ENCODE results near the gene GAL3ST1.

Gene GAL3ST1

DNA sequence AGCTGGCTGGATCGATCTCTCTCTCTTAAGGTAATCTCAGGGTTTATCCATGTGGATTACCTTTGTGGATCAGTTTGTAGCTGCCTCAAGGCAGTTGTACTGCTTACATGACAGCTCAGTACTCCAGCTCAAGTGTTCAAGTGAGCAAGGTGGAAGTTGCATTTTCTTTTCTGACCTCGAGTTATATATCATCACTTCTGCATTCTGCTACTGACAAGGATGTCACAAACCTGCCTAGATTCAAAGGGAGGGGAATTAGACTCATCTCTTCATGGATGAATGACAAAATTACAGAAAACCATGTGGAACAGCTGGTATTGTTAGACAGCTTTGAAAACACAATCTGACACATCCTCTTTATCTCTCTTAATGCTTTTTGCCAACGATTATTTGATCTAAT, 26.5 kb upstream of the GAL3ST1 start:
- Histone ChIP-seq H4K91ac (ENCODE audit: low read length) (no peak overlapping the region), H3K4me1 (ENCODE audit: control insufficient read depth, insufficient read depth, low read depth, low read length) (peaks cover 2% of the 10 kb centered on the region), H2BK12ac (ENCODE audit: low read length in 2 of 2) (no peak overlapping the region), H3K4me3 (ENCODE audit: insufficient read depth in 1 of 2, low read depth in 1 of 2, low read length in 2 of 2) (no peak overlapping the region), H3K79me1 (replicated peaks; ENCODE audit: low read length, poor library complexity, severe bottlenecking) (no peaks in the 10 kb centered on the region), H2BK5ac (ENCODE audit: low read depth, low read length, poor library complexity, severe bottlenecking) (no peak overlapping the region), H2AK5ac (ENCODE audit: low read length, severe bottlenecking) (no peak overlapping the region), H2AFZ (ENCODE audit: low read depth, low read length) (no peak overlapping the region), H3K36me3 (ENCODE audit: control insufficient read depth in 1 of 2, insufficient read depth in 2 of 2, low read depth in 1 of 2, low read length in 2 of 2) (no peaks in the 10 kb centered on the region), H3K23ac (ENCODE audit: low read length in 2 of 2) (no peak overlapping the region), H3K18ac (ENCODE audit: low read depth in 1 of 2, low read length in 2 of 2) (no peak overlapping the region), H3K14ac (ENCODE audit: low read length in 2 of 2) (no peak overlapping the region), H3K9me3 (ENCODE audit: control insufficient read depth, low read length) (no peaks in the 10 kb centered on the region), H3K27me3 (ENCODE audit: control insufficient read depth in 1 of 2, insufficient read depth in 1 of 2, low read length in 2 of 2) (peaks cover 0 to 2% of the 10 kb centered on the region in 2 experiments), H3K9ac (ENCODE audit: low read length) (no peak overlapping the region), H3K4ac (ENCODE audit: low read depth in 1 of 2, low read length in 2 of 2) (no peak overlapping the region), H3K27ac (ENCODE audit: low read length, poor library complexity, severe bottlenecking) (no peak overlapping the region), H2BK120ac (ENCODE audit: low read depth, low read length) (no peak overlapping the region), H4K8ac (ENCODE audit: low read length) (no peak overlapping the region), H3K4me2 (ENCODE audit: low read length, poor library complexity, severe bottlenecking) (no peak overlapping the region), H2BK15ac (ENCODE audit: low read depth, poor library complexity, severe bottlenecking) (no peak overlapping the region)
- no peak for DNase-seq
- WGBS, result 79% methylated on average over 2 of the region's 3 CpGs

DNA sequence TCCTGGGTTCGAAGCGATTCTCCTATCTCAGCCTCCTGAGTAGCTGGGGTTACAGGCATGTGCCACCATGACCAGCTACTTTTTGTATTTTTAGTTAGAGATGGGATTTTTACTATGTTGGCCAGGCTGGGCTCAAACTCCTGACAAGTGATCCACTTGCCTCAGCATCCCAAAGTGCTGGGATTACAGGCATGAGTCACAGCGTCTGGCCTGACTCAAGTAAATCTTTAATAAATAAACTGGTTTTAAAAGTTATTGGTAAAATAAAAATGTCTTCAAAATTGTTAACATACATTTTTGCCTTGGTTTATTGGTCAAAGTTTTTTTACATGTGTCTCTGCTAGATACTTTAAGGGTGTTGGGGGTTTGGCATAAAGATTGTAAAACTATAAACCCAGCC, 24.5 kb upstream of the GAL3ST1 start:
- Histone ChIP-seq H4K91ac (ENCODE audit: low read length) (no peak overlapping the region), H3K27ac (ENCODE audit: low read length, poor library complexity, severe bottlenecking) (no peak overlapping the region), H3K14ac (ENCODE audit: low read length in 2 of 2) (no peak overlapping the region), H3K9me3 (ENCODE audit: control insufficient read depth, low read length) (no peaks in the 10 kb centered on the region), H3K36me3 (ENCODE audit: control insufficient read depth in 1 of 2, insufficient read depth in 2 of 2, low read depth in 1 of 2, low read length in 2 of 2) (no peaks in the 10 kb centered on the region), H3K4me2 (ENCODE audit: low read length, poor library complexity, severe bottlenecking) (no peak overlapping the region), H2BK15ac (ENCODE audit: low read depth, poor library complexity, severe bottlenecking) (no peak overlapping the region), H2AFZ (ENCODE audit: low read depth, low read length) (no peak overlapping the region), H3K4me3 (ENCODE audit: insufficient read depth in 1 of 2, low read depth in 1 of 2, low read length in 2 of 2) (no peak overlapping the region), H4K8ac (ENCODE audit: low read length) (no peak overlapping the region), H3K79me1 (replicated peaks; ENCODE audit: low read length, poor library complexity, severe bottlenecking) (no peaks in the 10 kb centered on the region), H3K9ac (ENCODE audit: low read length) (no peak overlapping the region), H3K4me1 (ENCODE audit: control insufficient read depth, insufficient read depth, low read depth, low read length) (peaks cover 2% of the 10 kb centered on the region), H2AK5ac (ENCODE audit: low read length, severe bottlenecking) (no peak overlapping the region), H3K18ac (ENCODE audit: low read depth in 1 of 2, low read length in 2 of 2) (no peak overlapping the region), H3K27me3 (ENCODE audit: control insufficient read depth in 1 of 2, insufficient read depth in 1 of 2, low read length in 2 of 2) (peaks cover 5 to 9% of the 10 kb centered on the region in 2 experiments), H3K23ac (ENCODE audit: low read length in 2 of 2) (no peak overlapping the region), H2BK5ac (ENCODE audit: low read depth, low read length, poor library complexity, severe bottlenecking) (no peak overlapping the region), H3K4ac (ENCODE audit: low read depth in 1 of 2, low read length in 2 of 2) (no peak overlapping the region), H2BK120ac (ENCODE audit: low read depth, low read length) (no peak overlapping the region), H2BK12ac (ENCODE audit: low read length in 2 of 2) (no peak overlapping the region)
- DNase-seq, result peak; percentile 34
- 94% methylated on average over 2 of the region's 3 CpGs for WGBS

DNA sequence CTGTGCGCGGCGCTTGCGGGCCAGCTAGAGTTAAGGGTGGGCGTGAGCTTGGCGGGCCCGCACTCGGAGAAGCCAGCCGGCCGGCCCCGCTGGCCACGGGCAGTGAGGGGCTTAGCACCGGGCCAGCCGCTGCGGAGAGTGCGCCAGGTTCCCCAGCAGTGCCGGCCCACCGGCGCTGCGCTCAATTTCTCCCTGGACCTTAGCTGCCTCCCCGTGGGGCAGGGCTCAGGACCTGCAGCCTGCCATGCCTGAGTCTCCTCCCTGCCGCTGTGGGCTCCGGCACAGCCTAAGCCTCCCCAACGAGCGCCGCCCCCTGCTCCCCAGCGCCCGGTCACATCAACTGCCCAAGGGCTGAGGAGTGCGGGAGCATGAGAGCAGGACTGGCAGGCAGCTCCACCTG, 22.4 kb upstream of the GAL3ST1 start:
- H2BK5ac ChIP-seq (ENCODE audit: low read depth, low read length, poor library complexity, severe bottlenecking), result no peak overlapping the region
- no peak overlapping the region for H2AK5ac ChIP-seq (ENCODE audit: low read length, severe bottlenecking)
- H3K4me1 ChIP-seq (ENCODE audit: control insufficient read depth, insufficient read depth, low read depth, low read length), result peaks cover 2% of the 10 kb centered on the region
- H4K91ac ChIP-seq (ENCODE audit: low read length), result no peak overlapping the region
- no peak overlapping the region for H3K27ac ChIP-seq (ENCODE audit: low read length, poor library complexity, severe bottlenecking)
- H3K27me3 ChIP-seq (ENCODE audit: control insufficient read depth in 1 of 2, insufficient read depth in 1 of 2, low read length in 2 of 2), result peaks cover 5 to 15% of the 10 kb centered on the region in 2 experiments
- no peak for DNase-seq
- H2BK12ac ChIP-seq (ENCODE audit: low read length in 2 of 2), result no peak overlapping the region
- no peaks in the 10 kb centered on the region for H3K79me1 ChIP-seq (replicated peaks; ENCODE audit: low read length, poor library complexity, severe bottlenecking)
- no peak overlapping the region for H3K4me2 ChIP-seq (ENCODE audit: low read length, poor library complexity, severe bottlenecking)
- no peak overlapping the region for H2BK120ac ChIP-seq (ENCODE audit: low read depth, low read length)
- H2BK15ac ChIP-seq (ENCODE audit: low read depth, poor library complexity, severe bottlenecking), result no peak overlapping the region
- H3K18ac ChIP-seq (ENCODE audit: low read depth in 1 of 2, low read length in 2 of 2), result no peak overlapping the region
- H2AFZ ChIP-seq (ENCODE audit: low read depth, low read length), result no peak overlapping the region
- no peak overlapping the region for H4K8ac ChIP-seq (ENCODE audit: low read length)
- no peak overlapping the region for H3K23ac ChIP-seq (ENCODE audit: low read length in 2 of 2)
- H3K9ac ChIP-seq (ENCODE audit: low read length), result no peak overlapping the region
- H3K14ac ChIP-seq (ENCODE audit: low read length in 2 of 2), result no peak overlapping the region
- WGBS, result 92% methylated on average over 29 of the region's 29 CpGs
- H3K9me3 ChIP-seq (ENCODE audit: control insufficient read depth, low read length), result no peaks in the 10 kb centered on the region
- no peaks in the 10 kb centered on the region for H3K36me3 ChIP-seq (ENCODE audit: control insufficient read depth in 1 of 2, insufficient read depth in 2 of 2, low read depth in 1 of 2, low read length in 2 of 2)
- H3K4me3 ChIP-seq (ENCODE audit: insufficient read depth in 1 of 2, low read depth in 1 of 2, low read length in 2 of 2), result no peak overlapping the region
- no peak overlapping the region for H3K4ac ChIP-seq (ENCODE audit: low read depth in 1 of 2, low read length in 2 of 2)

DNA sequence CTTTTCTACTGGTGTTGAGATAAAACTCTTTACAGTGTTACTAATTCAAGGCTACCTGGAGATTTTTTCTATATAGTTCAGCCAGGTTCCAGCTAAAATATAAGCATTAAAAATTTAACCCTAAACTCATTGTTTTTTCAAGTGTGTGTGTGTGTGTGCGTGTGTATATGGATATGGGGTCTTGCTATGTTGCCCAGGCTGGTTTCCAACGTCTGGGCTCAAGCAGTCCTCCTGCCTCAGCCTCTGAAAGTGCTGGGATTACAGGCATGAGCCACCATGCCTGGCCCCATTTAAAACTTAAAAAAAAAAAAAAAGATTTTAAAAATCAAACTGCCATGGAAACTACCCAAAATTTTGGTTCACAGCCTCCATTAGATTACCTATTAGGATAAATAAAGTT, 21.7 kb upstream of the GAL3ST1 start:
- Histone ChIP-seq H3K4me1 (ENCODE audit: control insufficient read depth, insufficient read depth, low read depth, low read length) (peaks cover 2% of the 10 kb centered on the region), H2AK5ac (ENCODE audit: low read length, severe bottlenecking) (no peak overlapping the region), H3K18ac (ENCODE audit: low read depth in 1 of 2, low read length in 2 of 2) (no peak overlapping the region), H3K4me3 (ENCODE audit: insufficient read depth in 1 of 2, low read depth in 1 of 2, low read length in 2 of 2) (no peak overlapping the region), H3K27ac (ENCODE audit: low read length, poor library complexity, severe bottlenecking) (no peak overlapping the region), H4K91ac (ENCODE audit: low read length) (no peak overlapping the region), H3K4me2 (ENCODE audit: low read length, poor library complexity, severe bottlenecking) (no peak overlapping the region), H3K4ac (ENCODE audit: low read depth in 1 of 2, low read length in 2 of 2) (no peak overlapping the region), H3K36me3 (ENCODE audit: control insufficient read depth in 1 of 2, insufficient read depth in 2 of 2, low read depth in 1 of 2, low read length in 2 of 2) (no peaks in the 10 kb centered on the region), H3K9me3 (ENCODE audit: control insufficient read depth, low read length) (no peaks in the 10 kb centered on the region), H2BK15ac (ENCODE audit: low read depth, poor library complexity, severe bottlenecking) (no peak overlapping the region), H3K14ac (ENCODE audit: low read length in 2 of 2) (no peak overlapping the region), H3K79me1 (replicated peaks; ENCODE audit: low read length, poor library complexity, severe bottlenecking) (no peaks in the 10 kb centered on the region), H3K27me3 (ENCODE audit: control insufficient read depth in 1 of 2, insufficient read depth in 1 of 2, low read length in 2 of 2) (peaks cover 5 to 15% of the 10 kb centered on the region in 2 experiments), H2BK120ac (ENCODE audit: low read depth, low read length) (no peak overlapping the region), H2BK5ac (ENCODE audit: low read depth, low read length, poor library complexity, severe bottlenecking) (no peak overlapping the region), H2AFZ (ENCODE audit: low read depth, low read length) (no peak overlapping the region), H3K23ac (ENCODE audit: low read length in 2 of 2) (no peak overlapping the region), H3K9ac (ENCODE audit: low read length) (no peak overlapping the region), H4K8ac (ENCODE audit: low read length) (no peak overlapping the region), H2BK12ac (ENCODE audit: low read length in 2 of 2) (no peak overlapping the region)
- DNase-seq, result no peak
- 75% methylated on average over 2 of the region's 2 CpGs for WGBS

All from mesenchymal stem cell (in vitro differentiated cells and primary cell).